ENCODE data around the gene AGTPBP1. TPM values are rescaled to one million over a fixed set of nuclear protein-coding genes. Genes with fewer than 3 reads are reported as not detected.

The AGTPBP1 gene
- polyA plus RNA-seq, 1 of the 3 experiments (the other 2 are of a cell fraction) = 3.8 TPM

DNA sequence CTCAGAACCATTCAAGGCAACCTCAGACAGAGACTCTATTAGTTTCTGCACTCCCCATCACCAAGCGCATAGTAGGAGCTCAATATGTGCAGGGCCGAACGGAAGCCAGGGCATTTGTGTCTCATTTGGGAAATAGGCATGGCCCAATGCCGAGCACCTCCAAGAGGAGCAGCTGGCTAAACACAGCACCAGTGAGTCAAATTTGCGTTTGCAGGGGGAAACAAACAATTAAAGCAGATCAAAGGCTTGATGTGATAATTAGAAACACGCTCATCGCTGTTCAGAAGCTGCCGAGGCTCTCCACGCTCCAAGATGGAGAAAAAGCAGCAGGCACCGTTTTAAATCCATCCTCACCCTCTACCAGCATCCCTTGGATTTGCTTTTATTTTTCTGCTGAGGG lies 225.3 kb downstream of the AGTPBP1 start (continued):
- TF ChIP-seq TEAD4 (IDR thresholded peaks at IDR 0.05; ENCODE audit: borderline replicate concordance, insufficient read depth) = no peak
- TF ChIP-seq, protein P1, sequence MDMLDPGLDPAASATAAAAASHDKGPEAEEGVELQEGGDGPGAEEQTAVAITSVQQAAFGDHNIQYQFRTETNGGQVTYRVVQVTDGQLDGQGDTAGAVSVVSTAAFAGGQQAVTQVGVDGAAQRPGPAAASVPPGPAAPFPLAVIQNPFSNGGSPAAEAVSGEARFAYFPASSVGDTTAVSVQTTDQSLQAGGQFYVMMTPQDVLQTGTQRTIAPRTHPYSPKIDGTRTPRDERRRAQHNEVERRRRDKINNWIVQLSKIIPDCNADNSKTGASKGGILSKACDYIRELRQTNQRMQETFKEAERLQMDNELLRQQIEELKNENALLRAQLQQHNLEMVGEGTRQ (IDR thresholded peaks at IDR 0.05; ENCODE audit: borderline replicate concordance, low read depth, low read length) = no peak

DNA sequence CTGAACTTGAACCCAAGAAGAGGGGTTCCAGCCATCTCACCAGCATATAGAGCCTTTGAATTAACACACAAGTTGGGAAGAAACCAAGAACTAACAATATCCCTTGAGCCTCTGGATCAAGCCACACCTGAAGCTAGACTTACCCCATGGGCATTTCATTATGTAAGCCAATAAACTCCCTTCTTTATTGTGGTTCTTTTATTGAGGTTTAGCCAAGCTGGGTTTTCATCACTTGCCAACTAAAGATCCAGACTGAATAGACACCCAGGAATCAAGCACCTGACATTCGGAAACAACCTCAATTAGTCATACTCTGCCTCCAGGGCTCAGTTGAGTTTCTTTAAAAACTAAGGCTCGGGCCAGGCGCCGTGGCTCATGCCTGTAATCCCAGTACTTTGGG lies 226.7 kb downstream of the AGTPBP1 start:
- no peaks in the 10 kb centered on the region for H3K9me3 ChIP-seq
- no peaks in the 10 kb centered on the region for H3K36me3 ChIP-seq (replicated peaks in 1 of 2; ENCODE audit: control insufficient read depth in 1 of 2, insufficient read depth in 2 of 2, low read length in 1 of 2)
- no peaks in the 10 kb centered on the region for H3K9me2 ChIP-seq
- no peaks in the 10 kb centered on the region for H3F3A ChIP-seq (replicated peaks; ENCODE audit: insufficient read depth)
- no peak overlapping the region for H3K4me2 ChIP-seq
- H3K27ac ChIP-seq (ENCODE audit: low read depth in 2 of 2, low read length in 1 of 2) = no peak overlapping the region
- no peaks in the 10 kb centered on the region for H3K79me2 ChIP-seq (ENCODE audit: insufficient read depth)
- no peak overlapping the region for H3K9ac ChIP-seq
- no peak for DNase-seq
- TF ChIP-seq NRF1 (IDR thresholded peaks at IDR 0.05; ENCODE audit: low read depth, low read length) = no peak
- H3K4me3 ChIP-seq (ENCODE audit: low read depth in 2 of 2, low read length in 1 of 2) = no peak overlapping the region
- POLR2A ChIA-PET = no interaction called here
- H3K4me1 ChIP-seq (ENCODE audit: control insufficient read depth in 1 of 2, insufficient read depth in 2 of 2, low read depth in 1 of 2, low read length in 1 of 2) = peaks cover 0 to 22% of the 10 kb centered on the region in 2 experiments; a peak in 1 of 4 replicates
- H4K20me1 ChIP-seq (ENCODE audit: insufficient read depth) = no peaks in the 10 kb centered on the region
- CTCF ChIA-PET = interaction anchor here (1.6 kb wide), 1 partner anchor 257 kb away, joined by 3 read pairs; no protein-coding TSS in a partner anchor
- no peaks in the 10 kb centered on the region for H3K27me3 ChIP-seq (ENCODE audit: insufficient read depth)
- 64% methylated on average over 4 of the region's 4 CpGs for WGBS (ENCODE audit: low lambda C conversion rate)
- H2AFZ ChIP-seq (ENCODE audit: low read depth) = no peak overlapping the region

GRCh38 chr9:85514256-85514655 lies 227.5 kb downstream of the AGTPBP1 start:
- no peaks in the 10 kb centered on the region for H4K20me1 ChIP-seq (ENCODE audit: insufficient read depth)
- H3K36me3 ChIP-seq (replicated peaks in 1 of 2; ENCODE audit: control insufficient read depth in 1 of 2, insufficient read depth in 2 of 2, low read length in 1 of 2) = no peaks in the 10 kb centered on the region
- no peaks in the 10 kb centered on the region for H3F3A ChIP-seq (replicated peaks; ENCODE audit: insufficient read depth)
- TF ChIP-seq FOXM1 (IDR thresholded peaks at IDR 0.05; ENCODE audit: low read depth) (no peak), USF1 (IDR thresholded peaks at IDR 0.05; ENCODE audit: borderline replicate concordance, low read depth) (no peak), JUND (IDR thresholded peaks at IDR 0.05) (no peak), POLR2AphosphoS5 (IDR thresholded peaks at IDR 0.05; ENCODE audit: low read depth, low read length) (no peak), TEAD4 (IDR thresholded peaks at IDR 0.05; ENCODE audit: borderline replicate concordance, insufficient read depth) (no peak), EZH2phosphoT487 (IDR thresholded peaks at IDR 0.05; ENCODE audit: borderline replicate concordance, low read depth) (no peak), SMC3 (IDR thresholded peaks at IDR 0.05; ENCODE audit: low read depth, low read length) (no peak), RXRA (IDR thresholded peaks at IDR 0.05; ENCODE audit: borderline replicate concordance, low read depth) (no peak), YY1 (IDR thresholded peaks at IDR 0.05; ENCODE audit: low read depth) (no peak), MAX (IDR thresholded peaks at IDR 0.05; ENCODE audit: low read depth) (no peak), FOSL2 (IDR thresholded peaks at IDR 0.05; ENCODE audit: borderline replicate concordance, low read depth) (no peak), TAF1 (IDR thresholded peaks at IDR 0.05; ENCODE audit: borderline replicate concordance, low read depth, low read length) (no peak), EP300 (IDR thresholded peaks at IDR 0.05; ENCODE audit: borderline replicate concordance in 1 of 2, low read depth in 1 of 2, low read length in 1 of 2) (no peak), ELF1 (IDR thresholded peaks at IDR 0.05) (no peak), RFX5 (IDR thresholded peaks at IDR 0.05; ENCODE audit: low read length) (no peak), MEF2A (IDR thresholded peaks at IDR 0.05; ENCODE audit: borderline replicate concordance, low read depth) (no peak)
- TF ChIP-seq, protein P1 (IDR thresholded peaks at IDR 0.05; ENCODE audit: borderline replicate concordance, low read depth, low read length) = no peak
- DNase-seq = no peak
- WGBS (ENCODE audit: low lambda C conversion rate) = 45% methylated on average over 3 of the region's 8 CpGs
- H3K4me2 ChIP-seq = no peak overlapping the region
- H2AFZ ChIP-seq (ENCODE audit: low read depth) = no peak overlapping the region
- H3K27ac ChIP-seq (ENCODE audit: low read depth in 2 of 2, low read length in 1 of 2) = no peak overlapping the region
- CTCF ChIA-PET = interaction anchor here (1.0 kb wide), 1 partner anchor 96 kb away, joined by 4 read pairs; no protein-coding TSS in a partner anchor
- H3K4me1 ChIP-seq (ENCODE audit: control insufficient read depth in 1 of 2, insufficient read depth in 2 of 2, low read depth in 1 of 2, low read length in 1 of 2) = peaks cover 0 to 22% of the 10 kb centered on the region in 2 experiments; a peak in 1 of 4 replicates
- H3K9me3 ChIP-seq = no peaks in the 10 kb centered on the region
- H3K9ac ChIP-seq = no peak overlapping the region
- no peaks in the 10 kb centered on the region for H3K79me2 ChIP-seq (ENCODE audit: insufficient read depth)
- H3K27me3 ChIP-seq (ENCODE audit: insufficient read depth) = no peaks in the 10 kb centered on the region
- POLR2A ChIA-PET = no interaction called here
- H3K4me3 ChIP-seq (ENCODE audit: low read depth in 2 of 2, low read length in 1 of 2) = no peak overlapping the region
- no peaks in the 10 kb centered on the region for H3K9me2 ChIP-seq

Data from SK-N-SH (cell line).